Gastrocnemius medialis (tissue), 4 donors: ENCODE measurements around the gene PCBP2.

Experiments used
- POLR2A ChIP-seq, 2 donors: fragments of 450-650 bp; IDR thresholded peaks; one replicate each; pipeline ENCODE4 v1.6.1; 2017; ENCODE audit warnings: antibody characterized with exemption in 2 of 2, mild to moderate bottlenecking in 2 of 2, moderate library complexity in 2 of 2
- TF ChIP-seq, protein P1 (sequence below), 5 experiments: fragments of 450-650 bp in 3 of 5; fragments of 200-600 bp in 2 of 5; sonication (generic) in 2 of 5; IDR thresholded peaks in 4 of 5; conservative IDR thresholded peaks in 1 of 5; 1 replicate in 4 of 5; 2 replicates in 1 of 5; pipeline ENCODE4 v1.5.1; 2016 to 2019; ENCODE audit warnings: antibody characterized with exemption in 5 of 5, mild to moderate bottlenecking in 3 of 5, moderate library complexity in 3 of 5

DNA sequence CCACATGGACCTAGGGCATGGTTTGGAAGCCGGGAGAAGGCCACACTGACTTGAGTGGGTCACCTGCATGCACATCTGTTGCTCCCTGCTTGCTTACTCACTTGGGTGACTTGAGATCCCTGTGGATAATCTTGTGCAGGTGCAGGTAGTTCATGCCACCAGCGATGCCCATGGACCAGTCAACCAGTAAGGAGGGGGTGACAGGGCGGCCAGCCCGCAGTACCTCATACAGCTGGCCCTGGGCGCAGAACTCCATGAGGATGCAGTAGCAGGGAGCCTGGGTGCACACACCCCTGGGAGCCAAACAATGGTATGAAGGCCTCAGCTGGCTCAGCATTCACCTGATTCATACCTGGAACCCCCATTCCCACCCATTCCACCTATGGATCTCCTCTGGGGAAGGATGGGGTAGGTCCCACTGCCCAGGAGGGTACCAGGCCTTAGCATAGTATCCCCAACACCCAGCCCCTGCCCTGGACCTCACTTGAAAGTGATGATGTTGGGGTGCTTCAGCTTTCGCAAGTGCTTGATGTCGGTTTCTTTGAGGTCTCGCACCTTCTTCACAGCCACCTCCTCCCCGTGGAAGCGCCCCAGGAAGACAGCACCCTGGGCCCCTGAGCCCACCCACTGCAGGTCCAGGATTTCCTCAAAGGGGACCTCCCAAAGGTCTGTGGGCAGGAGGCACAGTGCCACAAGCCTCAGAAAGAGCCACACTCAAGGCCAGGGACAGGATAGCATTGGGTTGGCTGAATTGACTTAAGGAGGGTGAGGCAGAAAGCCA lies 34.2 kb downstream of the PCBP2 start:
- TF ChIP-seq, protein P1, sequence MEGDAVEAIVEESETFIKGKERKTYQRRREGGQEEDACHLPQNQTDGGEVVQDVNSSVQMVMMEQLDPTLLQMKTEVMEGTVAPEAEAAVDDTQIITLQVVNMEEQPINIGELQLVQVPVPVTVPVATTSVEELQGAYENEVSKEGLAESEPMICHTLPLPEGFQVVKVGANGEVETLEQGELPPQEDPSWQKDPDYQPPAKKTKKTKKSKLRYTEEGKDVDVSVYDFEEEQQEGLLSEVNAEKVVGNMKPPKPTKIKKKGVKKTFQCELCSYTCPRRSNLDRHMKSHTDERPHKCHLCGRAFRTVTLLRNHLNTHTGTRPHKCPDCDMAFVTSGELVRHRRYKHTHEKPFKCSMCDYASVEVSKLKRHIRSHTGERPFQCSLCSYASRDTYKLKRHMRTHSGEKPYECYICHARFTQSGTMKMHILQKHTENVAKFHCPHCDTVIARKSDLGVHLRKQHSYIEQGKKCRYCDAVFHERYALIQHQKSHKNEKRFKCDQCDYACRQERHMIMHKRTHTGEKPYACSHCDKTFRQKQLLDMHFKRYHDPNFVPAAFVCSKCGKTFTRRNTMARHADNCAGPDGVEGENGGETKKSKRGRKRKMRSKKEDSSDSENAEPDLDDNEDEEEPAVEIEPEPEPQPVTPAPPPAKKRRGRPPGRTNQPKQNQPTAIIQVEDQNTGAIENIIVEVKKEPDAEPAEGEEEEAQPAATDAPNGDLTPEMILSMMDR (IDR thresholded peaks at IDR 0.05 in 4 of 5, conservative IDR thresholded peaks at IDR 0.05 in 1 of 5): no peak
- TF ChIP-seq POLR2A (IDR thresholded peaks at IDR 0.05): no peak
